Measurements from ENCODE around the gene STARD10. TPM values are rescaled to one million over a fixed set of nuclear protein-coding genes. Genes with fewer than 3 reads are reported as not detected.
"Not testable (repeated sequence)": the region's sequence is repeated elsewhere in the genome, so short reads cannot be mapped to it uniquely, and the experiment has no call there.

The STARD10 gene
- total RNA-seq, 1 donor from 2014 or later: 66.7 TPM

DNA sequence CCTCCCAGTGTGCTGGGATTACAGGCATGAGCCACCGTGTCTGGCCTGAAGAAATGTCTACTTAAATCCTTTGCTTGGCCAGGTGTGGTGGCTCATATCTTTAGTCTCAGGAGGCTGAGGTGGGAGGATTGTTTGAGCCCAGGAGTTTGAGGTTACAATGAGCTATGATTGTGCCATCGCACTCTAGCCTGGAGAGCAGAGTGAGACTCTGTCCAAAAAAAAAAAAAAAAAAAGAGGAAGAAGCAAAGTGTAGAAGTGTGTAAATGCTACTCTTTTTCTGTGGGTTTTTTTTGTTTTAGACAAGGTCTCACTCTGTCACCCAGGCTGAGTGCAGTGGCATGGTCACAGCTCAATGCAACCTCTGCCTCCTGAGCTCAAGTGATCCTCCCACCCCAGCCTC lies 13.9 kb upstream of the STARD10 start:
- DNase-seq (ENCODE audit: low spot score): no peak

DNA sequence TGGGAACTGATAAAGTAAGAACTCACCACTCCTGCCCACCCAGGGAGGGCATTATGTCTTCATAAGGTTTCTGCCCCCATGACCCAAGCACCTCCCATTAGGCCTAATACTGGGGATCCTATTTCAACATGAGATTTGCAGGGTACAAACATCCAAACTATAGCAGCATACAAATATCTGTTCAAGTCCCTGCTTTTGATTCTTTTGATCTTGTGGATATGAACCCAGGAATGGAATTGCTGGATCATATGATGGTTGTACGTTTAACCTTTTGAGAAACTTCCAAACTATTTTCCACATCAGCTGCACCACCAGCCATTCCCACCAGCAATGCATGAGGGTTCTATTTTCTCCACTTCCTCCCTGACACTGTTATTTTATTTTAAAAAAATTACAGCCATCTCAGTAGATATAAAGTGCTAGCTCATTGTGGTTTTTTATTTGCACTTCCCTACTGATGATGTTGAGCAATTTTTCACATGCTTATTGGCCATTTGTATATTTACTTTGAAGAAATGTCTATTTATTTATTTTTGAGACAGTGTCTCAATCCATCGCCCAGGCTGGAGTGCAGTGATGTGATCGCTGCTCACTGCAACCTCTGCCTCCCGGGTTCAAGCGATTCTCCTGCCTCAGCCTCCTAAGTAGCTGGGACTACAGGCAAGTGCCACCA lies 13.3 kb upstream of the STARD10 start:
- DNase-seq (ENCODE audit: low spot score): no peak

- DNase-seq (ENCODE audit: low spot score): not testable (repeated sequence)
Measured at GRCh38 chr11:72806378-72806777, 12.5 kb upstream of the STARD10 start.

- DNase-seq (ENCODE audit: low spot score): no peak
Measured at GRCh38 chr11:72805216-72805615, 11.4 kb upstream of the STARD10 start.

DNA sequence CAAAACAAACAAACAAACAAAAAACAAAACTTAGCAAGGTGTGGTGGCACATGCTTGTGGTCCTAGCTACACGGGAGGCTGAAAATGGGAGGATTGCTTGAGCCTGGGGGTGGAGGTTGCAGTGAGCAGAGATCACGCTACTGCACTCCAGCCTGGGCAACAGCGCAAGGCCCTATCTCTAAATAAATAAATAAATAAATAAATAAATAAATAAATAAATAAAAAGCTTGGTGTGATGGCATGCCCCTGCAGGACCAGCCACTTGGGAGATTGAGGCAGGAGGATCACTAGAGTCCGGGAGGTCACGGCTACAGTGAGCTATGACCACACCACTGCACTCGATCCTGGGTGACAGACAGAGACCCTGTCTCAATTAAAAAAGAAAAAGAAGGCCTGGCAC lies 9.0 kb upstream of the STARD10 start:
- DNase-seq (ENCODE audit: low spot score): no peak

DNA sequence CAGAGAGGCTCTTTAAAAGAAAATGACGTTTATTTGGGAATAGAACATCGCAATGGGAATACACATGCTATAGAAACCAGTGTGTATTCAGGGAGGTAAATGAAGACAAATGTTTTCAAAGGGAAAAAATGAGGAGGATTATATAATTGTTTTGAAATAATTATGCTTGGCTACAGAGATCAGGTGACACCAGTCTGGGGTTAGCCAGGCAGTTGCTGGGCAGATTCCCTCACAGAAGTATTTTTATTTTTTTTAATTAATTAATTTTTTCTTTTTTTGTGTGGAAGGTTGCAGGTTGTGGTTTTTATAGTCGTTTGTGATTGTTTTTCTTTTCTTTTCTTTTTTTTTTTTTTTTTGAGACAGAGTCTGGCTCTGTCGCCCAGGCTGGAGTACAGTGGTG lies 5.6 kb upstream of the STARD10 start:
- DNase-seq (ENCODE audit: low spot score): no peak

GRCh38 chr11:72798361-72798760 lies 4.5 kb upstream of the STARD10 start:
- DNase-seq (ENCODE audit: low spot score): no peak

GRCh38 chr11:72793076-72793424 lies 797 bp downstream of the STARD10 start:
- no peak for DNase-seq (ENCODE audit: low spot score)

DNA sequence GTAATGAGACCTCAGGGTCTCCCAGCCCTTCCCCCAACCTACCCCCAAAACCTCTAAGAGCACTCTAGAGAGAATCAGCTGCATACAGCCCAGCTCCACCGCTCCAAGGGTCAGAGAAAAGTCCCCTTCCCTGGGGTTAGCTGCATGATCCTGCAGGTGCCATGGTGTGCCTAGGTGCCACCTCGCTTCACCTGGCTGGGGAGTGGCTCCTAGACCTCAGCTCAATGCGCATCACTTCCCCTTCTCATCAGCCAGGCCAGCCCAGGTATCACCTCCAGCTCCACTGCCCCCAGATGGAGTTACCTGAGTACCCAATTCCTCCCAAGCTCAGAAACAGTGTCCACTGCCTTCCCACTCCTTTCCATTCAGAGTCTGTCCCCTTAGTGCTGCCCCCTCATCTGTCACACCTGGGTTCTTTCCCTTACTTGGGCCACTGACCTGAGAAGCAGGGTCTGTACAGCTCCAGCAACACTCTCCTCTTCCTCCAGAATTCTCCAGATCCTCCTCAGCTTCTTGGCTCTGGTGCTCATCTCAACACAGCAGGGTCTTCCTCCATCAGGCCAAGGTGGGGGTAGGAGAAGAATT lies 1.3 kb downstream of the STARD10 start:
- no peak for DNase-seq (ENCODE audit: low spot score)

DNA sequence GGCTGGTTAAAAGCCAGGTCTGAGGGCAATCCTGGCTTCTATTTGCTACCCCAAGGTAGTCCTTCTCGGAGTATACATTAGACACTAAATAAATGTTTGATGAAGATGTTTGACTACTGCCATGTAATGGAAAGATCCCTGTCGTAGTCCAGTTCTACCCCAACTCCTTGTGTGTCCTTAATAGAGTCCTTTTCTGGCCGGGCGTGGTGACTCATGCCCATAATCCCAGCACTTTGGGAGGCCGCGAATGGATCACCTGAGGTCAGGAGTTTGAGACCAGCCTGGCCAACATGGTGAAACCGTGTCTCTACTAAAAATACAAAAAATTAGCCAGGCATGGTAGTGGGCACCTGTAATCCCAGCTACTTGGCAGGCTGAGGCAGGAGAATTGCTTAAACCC lies 2.6 kb downstream of the STARD10 start:
- DNase-seq (ENCODE audit: low spot score): not testable (repeated sequence)

DNA sequence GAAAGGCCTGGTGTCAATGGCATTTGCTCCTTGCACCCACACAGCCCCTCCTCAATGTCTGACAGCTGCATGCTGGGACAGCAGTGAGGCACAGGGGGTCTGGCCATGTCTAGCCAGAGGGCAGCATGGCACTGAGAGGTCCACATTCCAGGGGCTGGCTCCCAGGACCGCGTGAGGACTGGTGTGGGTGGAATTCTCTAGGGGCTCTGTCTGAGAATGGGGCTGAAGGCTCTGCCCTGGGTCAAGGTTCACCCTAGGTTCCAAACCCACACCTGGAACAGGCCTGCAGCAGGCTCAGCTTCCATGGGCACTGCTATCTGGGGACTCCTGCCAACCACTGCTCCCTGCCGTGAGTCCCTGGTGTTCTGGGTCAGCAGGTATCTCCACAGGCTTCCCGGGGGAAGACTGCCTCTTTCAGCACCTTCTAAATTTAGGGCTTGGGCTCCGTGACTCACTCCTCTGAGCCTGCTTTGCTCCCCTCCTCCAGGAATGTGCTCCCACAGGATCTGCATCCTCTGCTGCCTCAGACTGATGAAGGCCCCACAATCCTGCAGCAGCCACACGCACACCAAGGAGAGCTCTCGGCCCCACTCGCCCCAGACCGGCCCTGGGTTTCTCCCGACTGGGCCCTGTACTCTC lies 4.2 kb downstream of the STARD10 start:
- no peak for DNase-seq (ENCODE audit: low spot score)

DNA sequence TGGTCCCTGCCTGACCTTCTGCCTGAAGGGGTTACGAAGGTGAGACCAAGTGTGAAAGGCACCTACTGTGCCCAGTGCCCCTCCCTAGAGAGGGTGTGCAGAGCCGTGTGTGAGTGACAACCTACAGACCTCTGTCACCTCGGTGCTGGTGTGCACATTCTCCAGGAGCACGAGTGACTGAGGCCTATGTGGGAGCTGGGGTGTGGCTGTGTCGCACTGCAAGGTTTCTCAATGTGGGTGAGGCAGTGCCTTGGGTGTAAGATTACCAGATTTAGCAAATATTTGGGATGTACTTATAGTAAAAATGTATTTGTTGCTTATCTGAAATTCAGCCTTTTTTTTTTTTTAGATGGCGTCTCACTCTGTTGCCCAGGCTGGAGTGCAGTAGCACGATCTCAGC lies 5.6 kb downstream of the STARD10 start:
- no peak for DNase-seq (ENCODE audit: low spot score)

DNA sequence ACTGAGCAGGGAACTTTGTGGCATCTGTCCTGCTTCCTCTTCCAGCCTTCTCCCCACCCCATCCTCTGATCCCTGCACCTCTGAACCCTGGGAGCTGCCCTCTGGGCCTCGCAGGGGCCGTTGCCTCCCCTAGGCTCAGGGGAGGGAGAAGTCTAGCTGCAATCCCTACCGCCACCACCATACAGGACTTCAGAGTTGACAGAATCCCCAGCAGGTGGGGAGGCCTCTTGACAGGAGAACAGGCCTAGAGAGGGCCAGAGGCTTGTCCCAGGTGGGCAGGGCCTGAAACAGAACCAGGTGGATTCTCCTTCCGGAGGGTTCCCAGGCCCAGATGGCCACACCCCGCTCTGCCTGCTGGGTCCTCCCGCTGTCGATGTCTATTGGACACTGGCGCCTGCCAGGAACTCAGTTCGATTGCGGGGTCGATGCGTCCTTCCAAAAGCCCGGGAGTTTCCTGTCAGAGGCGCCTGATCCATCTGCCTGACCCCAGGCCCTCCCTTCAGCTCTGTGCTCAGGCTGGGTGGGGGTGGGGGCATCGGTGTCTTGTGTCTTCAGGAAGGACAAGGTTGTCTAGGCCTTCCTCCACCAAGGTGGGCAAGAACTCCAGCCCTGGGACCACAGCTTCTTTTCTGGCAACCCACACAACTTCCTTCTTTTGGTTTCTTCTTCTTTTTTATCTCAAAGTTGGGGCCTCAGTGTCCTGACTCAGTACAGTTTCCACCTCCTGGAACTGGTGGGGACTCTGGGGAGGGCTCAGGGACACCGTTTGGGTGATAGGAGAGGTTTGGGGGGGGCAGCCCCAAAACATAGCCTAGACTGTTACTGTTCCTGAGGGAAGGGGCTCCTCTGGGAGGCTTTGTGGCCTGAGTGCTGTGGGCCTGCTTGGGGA lies 6.4 kb downstream of the STARD10 start:
- DNase-seq (ENCODE audit: low spot score): no peak

GRCh38 chr11:72786305-72787215 lies 7.3 kb downstream of the STARD10 start:
- DNase-seq (ENCODE audit: low spot score): no peak

DNA sequence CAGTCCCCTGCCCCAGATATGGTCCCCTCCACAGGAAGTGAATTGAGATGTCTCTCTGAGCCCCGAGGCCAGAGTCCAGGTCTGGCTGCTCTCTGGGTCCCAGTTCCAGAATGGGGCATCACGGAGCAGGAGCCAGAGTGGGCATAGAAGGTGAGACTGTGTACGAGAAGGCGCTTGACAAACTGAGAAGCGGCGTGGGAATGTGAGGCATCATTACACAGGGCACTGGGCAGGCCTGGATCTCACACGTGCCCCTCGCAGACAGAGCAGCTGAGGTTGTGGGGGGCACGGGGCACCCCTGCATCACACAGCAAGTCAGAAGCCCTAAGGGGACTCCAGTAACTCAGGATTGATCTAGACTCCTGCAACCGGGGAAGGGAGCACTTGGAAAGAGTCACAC lies 9.2 kb downstream of the STARD10 start:
- no peak for DNase-seq (ENCODE audit: low spot score)

DNA sequence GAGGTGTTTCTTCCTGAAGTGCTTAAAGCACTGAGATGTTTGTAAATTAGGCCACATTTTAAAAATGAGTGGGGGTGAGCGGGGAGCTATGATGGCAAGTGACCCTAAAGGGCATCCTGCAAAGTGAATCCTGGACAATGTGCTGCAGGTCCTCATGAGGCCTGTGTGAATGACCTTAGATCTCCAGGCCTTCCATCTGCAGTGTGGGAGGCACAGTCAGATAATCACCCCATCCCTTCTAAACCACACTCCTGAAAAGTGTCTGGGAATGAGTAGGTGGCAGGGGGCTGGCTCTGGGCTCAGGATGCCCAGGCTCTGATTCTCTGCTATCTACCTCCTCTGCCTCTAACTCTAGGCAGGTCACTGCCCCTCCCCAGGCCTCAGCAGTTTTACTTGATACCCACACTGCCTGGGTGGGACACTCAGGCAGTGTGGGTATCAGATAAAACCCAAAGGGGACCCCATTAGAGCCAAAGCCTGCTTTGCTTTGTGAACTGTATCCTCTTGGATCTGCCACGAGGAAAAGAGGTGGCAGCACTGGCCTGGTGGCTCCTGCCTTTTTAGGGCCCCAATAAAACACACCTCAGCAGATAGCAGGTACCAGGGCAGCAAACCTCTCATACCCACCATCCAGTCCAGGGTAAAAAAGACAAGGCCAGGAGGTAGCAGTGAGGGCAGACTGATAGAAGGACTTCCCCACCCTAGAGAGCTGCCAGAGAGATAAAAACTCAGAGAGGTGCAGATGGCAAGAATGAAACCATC lies 10.5 kb downstream of the STARD10 start:
- no peak for DNase-seq (ENCODE audit: low spot score)

- DNase-seq (ENCODE audit: low spot score): no peak
Measured at GRCh38 chr11:72782081-72782920, 11.5 kb downstream of the STARD10 start.

DNA sequence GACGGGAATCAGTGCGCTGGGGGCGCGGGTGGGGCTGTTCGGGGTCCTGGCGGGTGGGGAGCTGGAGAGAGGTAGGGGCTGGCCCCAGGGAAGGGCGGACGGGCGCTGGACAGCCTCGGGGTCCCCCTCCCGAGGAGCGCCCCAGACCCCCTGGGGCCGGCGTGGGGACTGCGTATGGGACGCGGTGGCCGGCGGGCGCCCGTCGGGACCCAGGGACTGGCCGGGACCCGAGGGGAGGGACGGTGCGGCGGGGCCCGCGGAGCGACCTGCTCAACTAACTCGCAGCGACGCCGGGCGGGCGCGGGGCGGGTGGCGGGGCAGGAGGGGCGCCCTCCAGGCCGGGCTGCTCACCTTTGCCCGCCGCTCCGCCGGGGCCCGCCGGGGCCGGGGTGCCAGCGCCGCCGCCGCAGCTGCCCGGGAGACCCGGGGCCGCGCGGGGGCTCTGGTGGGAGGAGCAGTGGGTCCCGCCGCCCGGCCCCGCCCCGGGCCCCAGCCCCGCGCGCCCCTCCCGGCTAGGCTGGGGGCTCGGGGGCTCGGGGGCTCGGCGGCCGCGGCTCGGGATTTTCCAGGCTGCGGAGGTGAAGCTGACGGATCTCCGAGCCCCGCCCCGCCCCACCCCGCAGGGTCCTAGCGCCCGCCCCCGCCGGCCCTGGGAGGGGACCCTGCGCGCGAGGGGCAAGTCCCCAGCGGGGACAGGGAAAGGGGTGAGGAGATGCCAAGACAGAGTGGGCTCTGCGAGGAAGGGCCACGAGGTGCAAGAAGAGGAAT lies 12.3 kb downstream of the STARD10 start:
- no peak for DNase-seq (ENCODE audit: low spot score)

- peak; percentile 74 for DNase-seq (ENCODE audit: low spot score)
Measured at GRCh38 chr11:72781063-72781312, 12.9 kb downstream of the STARD10 start.

Data from ureter (tissue), 1 donor.